Measurements from ENCODE around the gene MRAS.
A peak's percentile ranks its signal among the peaks of the same experiment; 100 is the strongest.
"Not testable (repeated sequence)": the region's sequence is repeated elsewhere in the genome, so short reads cannot be mapped to it uniquely, and the experiment has no call there.

The MRAS gene

DNA sequence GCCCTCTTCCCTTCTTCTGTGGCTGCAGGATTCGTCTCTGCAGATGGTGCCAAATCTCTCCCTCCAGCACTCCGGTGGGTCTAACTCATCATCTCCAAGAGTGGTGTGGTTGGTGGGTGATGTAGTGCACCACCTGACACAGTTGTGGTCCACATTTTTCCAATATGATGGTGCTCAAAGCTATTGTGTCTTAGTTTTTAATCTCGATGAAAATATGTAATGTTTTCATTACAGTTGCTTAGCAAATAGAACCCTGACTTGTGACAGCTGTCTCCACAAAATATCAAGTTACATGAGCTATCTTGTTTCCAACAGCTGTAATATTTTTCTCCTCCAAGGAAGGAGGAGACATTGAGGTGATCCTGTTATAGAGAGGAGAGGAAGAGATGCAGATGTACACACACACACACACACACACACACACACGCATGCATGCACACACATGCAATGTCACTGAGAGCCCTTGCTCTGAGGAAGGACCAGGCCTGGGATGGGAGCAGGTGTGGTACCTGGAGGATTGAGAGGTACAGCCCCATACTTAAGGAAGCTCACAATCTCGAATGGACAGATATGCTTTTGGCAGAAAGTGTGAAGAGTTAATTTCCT is 70.3 kb downstream of the MRAS start:
- TF ChIP-seq, protein P1, sequence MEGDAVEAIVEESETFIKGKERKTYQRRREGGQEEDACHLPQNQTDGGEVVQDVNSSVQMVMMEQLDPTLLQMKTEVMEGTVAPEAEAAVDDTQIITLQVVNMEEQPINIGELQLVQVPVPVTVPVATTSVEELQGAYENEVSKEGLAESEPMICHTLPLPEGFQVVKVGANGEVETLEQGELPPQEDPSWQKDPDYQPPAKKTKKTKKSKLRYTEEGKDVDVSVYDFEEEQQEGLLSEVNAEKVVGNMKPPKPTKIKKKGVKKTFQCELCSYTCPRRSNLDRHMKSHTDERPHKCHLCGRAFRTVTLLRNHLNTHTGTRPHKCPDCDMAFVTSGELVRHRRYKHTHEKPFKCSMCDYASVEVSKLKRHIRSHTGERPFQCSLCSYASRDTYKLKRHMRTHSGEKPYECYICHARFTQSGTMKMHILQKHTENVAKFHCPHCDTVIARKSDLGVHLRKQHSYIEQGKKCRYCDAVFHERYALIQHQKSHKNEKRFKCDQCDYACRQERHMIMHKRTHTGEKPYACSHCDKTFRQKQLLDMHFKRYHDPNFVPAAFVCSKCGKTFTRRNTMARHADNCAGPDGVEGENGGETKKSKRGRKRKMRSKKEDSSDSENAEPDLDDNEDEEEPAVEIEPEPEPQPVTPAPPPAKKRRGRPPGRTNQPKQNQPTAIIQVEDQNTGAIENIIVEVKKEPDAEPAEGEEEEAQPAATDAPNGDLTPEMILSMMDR (IDR thresholded peaks at IDR 0.05; ENCODE audit: low read depth, low read length), result no peak
- no peak for DNase-seq (ENCODE audit: extremely low read depth, low read depth)

DNA sequence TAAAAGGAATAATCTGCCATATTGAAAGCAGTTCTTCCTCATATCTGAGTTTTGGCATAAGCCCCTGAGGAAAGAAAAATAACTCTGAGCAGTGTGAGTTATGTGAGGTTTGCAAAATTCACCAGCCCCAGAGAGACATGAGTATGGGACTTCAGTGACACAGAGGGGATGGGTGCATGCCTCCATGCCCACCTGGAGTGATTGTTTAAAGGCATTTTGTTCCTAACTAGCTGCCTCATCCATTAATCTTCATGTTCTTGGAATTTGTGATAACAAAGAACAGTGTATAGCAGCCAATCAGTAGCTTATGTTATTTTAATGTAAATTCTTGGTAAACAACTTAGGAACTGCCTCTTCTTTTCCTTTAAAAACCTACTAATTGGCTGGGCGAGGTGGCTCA is 74.9 kb downstream of the MRAS start:
- TF ChIP-seq, protein P1 (IDR thresholded peaks at IDR 0.05; ENCODE audit: low read depth, low read length), result no peak
- DNase-seq (ENCODE audit: extremely low read depth, low read depth), result no peak

DNA sequence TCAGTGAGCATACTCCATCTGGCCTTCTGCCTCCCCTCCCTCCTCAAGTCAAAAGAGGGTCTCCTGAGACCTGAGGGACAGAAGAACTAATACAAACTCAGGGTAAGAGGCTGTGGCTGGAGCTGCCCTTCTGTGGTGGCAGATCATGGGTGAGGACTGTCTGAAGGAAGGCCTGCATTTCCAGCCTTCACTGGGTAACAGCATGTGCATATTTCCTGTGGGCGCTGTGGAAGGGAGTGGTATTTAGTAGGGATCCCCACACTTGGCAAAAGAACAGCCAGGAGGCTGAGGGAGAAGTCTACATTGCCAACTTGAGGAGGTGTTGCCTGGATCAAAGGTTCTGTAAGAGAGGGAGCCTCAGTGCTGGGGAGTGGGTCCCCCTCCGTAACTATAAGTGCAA is 75.9 kb downstream of the MRAS start:
- TF ChIP-seq, protein P1 (IDR thresholded peaks at IDR 0.05; ENCODE audit: low read depth, low read length), result no peak
- no peak for DNase-seq (ENCODE audit: extremely low read depth, low read depth)

DNA sequence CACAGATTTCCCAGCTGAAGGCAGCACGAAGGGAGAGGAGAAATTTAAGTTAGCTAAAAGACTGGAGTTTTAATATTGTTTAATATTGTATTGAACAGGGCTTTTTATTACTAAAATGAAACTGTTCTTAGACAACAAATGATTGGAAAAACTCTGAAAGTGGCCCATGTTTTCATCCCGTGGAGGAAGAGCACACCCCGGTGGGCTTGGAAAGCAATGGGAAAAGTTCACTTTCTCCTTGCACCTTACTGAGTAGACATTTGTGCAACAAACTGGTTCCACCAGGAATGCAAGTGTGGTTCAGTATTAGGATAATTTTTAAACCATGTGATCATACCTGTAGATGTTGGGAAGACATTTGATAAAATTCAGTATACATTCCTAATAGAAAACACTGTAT is 77.8 kb downstream of the MRAS start:
- DNase-seq (ENCODE audit: extremely low read depth, low read depth), result no peak
- TF ChIP-seq, protein P1 (IDR thresholded peaks at IDR 0.05; ENCODE audit: low read depth, low read length), result peak; percentile 55

DNA sequence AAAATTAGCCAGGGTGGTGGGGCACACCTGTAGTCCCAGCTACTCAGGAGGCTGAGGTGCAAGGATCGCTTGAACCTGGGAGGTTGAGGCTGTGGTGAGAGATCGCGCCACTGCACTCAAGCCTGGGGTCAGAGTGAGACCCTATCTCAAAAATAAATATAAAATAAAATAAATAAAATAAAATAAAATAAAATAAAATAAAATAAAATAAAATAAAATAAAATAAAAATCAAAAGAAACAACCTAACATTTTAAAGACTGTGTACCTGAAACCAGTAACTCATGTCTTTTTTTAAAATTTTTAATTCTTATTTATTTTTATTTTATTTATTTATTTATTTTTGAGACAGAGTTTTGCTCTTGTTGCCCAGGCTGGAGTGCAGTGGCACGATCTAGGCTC is 78.4 kb downstream of the MRAS start:
- not testable (repeated sequence) for DNase-seq (ENCODE audit: extremely low read depth, low read depth)

DNA sequence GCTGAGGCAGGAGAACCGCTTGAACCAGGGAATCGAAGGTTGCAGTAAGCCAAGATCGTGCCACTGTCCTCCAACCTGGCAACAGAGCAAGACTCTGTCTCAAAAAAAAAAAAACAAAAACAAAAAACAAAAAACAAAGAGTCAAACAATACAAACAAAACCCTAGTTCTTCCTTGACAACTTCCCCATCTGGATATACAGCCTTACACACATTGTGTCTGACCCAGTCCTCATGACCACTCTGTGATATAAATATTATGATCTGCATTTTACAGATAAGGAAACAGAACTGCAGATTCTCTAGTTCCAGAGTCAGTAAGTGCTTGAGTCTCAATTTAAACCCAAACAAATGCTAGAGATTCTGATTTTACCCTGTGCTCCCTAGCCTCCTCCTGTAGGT is 81.3 kb downstream of the MRAS start:
- DNase-seq (ENCODE audit: extremely low read depth, low read depth), result no peak
- TF ChIP-seq, protein P1 (IDR thresholded peaks at IDR 0.05; ENCODE audit: low read depth, low read length), result no peak

DNA sequence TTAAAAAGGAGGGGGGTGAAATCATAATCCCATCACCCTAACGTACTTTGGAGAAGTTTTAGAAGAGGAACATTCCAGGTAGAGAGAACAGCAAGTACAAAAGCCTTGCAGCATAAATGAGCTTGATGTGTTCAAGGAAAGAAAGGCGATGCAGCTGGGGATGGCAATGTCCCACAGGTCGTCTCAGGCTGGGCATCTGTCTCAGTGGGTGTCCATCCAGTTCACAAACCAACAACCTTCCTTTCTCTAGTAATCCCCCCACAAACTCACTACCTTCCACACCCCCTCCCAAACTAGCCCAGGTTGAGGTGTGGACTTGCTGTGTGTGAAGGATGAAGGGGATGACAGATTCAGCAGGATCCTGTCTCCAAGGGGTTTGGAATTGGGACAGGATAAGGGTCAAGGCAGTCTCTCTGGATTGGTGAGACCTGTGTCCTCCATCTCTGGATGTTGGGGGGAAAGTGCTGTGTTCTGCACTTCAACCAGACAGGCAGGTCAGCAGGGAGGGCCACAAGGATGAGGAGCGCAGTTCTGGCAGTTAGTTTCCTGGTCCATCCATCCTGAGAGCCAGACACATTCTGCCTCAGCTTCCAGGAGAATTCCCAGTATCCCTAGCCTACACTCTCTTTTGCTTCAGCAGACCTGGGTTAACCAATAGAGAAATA is 84.3 kb downstream of the MRAS start:
- TF ChIP-seq, protein P1 (IDR thresholded peaks at IDR 0.05; ENCODE audit: low read depth, low read length), result no peak

DNA sequence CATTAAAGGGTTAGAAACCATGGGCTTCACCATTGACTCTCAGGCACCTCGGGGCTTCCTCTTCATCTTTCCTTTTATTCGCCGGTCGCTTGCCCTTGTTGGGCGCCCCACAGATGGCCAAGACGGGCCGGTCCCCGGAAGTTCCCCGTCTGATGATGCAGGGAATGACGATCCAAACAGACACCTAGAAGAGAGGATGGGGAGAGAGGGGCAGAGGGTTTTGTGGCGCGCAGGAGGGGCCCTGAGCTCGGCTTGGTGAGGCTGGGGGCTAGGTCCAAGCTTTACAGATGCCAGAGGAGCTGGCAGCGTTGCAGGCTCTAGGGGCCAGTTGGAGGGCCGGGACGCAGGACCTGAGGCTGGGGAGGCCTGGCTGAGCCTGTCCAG is 85.5 kb downstream of the MRAS start:
- TF ChIP-seq, protein P1 (IDR thresholded peaks at IDR 0.05; ENCODE audit: low read depth, low read length), result no peak
- no peak for DNase-seq (ENCODE audit: extremely low read depth, low read depth)

More for the DNA sequence above, 84.3 kb downstream of the MRAS start:
- no peak for DNase-seq (ENCODE audit: extremely low read depth, low read depth)
